Measurements from ENCODE around the gene CNKSR2. TPM values are rescaled to one million over a fixed set of nuclear protein-coding genes. Genes with fewer than 3 reads are reported as not detected.

The CNKSR2 gene
- total RNA-seq (2014; rRNA removed; shearing (Covaris generic)) (40.9 and 49.5 TPM in 2 replicates), polyA plus RNA-seq (2016; fragmentation: Nextera tagmentation; extraction: Ambion mirVana) (10.9 and 13.9 TPM in 2 replicates)
- long read RNA-seq, partial matches to known transcripts: 4 of 5 reads
- long read RNA-seq, other reads (novel, unspliced or antisense): 0 of 5 reads

GRCh38 chrX:21374163-21374993, at the start of gene CNKSR2:
Gene CNKSR2 (plus strand): TSS chrX:21374418. CDS start chrX:21374898, 480 bp downstream.
- DNase-seq (ENCODE audit: low spot score): peak; percentile 74
- Mint-ChIP-seq H3K4me1 (peaks cover 19% of the 10 kb centered on the region; the same call in 2 of the 3 replicates), H3K4me3 (peak within 1 kb of the TSS; percentile 88), H3K36me3 (ENCODE audit: low read depth) (no peaks in the 10 kb centered on the region), H3K9me3 (no peaks in the 10 kb centered on the region), H3K27me3 (ENCODE audit: insufficient read depth, low read depth, poor library complexity) (peaks cover 6% of the 10 kb centered on the region), H3K27ac (no peak within 1 kb of the TSS)
- ATAC-seq: peak; percentile 79
- Histone ChIP-seq H3K27me3 (ENCODE audit: insufficient read depth) (peaks cover 10% of the 10 kb centered on the region), H3K4me2 (peak within 1 kb of the TSS; percentile 76), H3K9me2 (ENCODE audit: insufficient read depth) (no peaks in the 10 kb centered on the region), H3K79me2 (replicated peaks; ENCODE audit: insufficient read depth) (peaks cover 41% of the 10 kb centered on the region), H3K36me3 (ENCODE audit: insufficient read depth) (no peaks in the 10 kb centered on the region), H3F3A (replicated peaks; ENCODE audit: low read depth) (no peaks in the 10 kb centered on the region), H3K27ac (ENCODE audit: low read depth) (no peak within 1 kb of the TSS), H3K4me3 (peak within 1 kb of the TSS; percentile 67), H4K20me1 (replicated peaks; ENCODE audit: insufficient read depth) (no peaks in the 10 kb centered on the region), H3K4me1 (ENCODE audit: insufficient read depth) (peaks cover 14% of the 10 kb centered on the region), H2AFZ (no peak within 1 kb of the TSS)
- TF ChIP-seq CREB1 (CRISPR knock-in tag; IDR thresholded peaks at IDR 0.05; ENCODE audit: low read depth) (no peak), NANOG (IDR thresholded peaks at IDR 0.05; ENCODE audit: borderline replicate concordance) (no peak), ZNF114 (CRISPR knock-in tag; IDR thresholded peaks at IDR 0.05) (no peak), JUNB (IDR thresholded peaks at IDR 0.05; ENCODE audit: unreplicated experiment) (no peak), ZNF331 (CRISPR knock-in tag; IDR thresholded peaks at IDR 0.05; ENCODE audit: low read depth) (no peak)

- no peak for TF ChIP-seq ZNF331 (CRISPR knock-in tag; IDR thresholded peaks at IDR 0.05; ENCODE audit: low read depth)
- TF ChIP-seq NANOG (IDR thresholded peaks at IDR 0.05; ENCODE audit: borderline replicate concordance): no peak
- no peak for TF ChIP-seq STAT1 (IDR thresholded peaks at IDR 0.05; ENCODE audit: unreplicated experiment)
- TF ChIP-seq REST (IDR thresholded peaks at IDR 0.05; ENCODE audit: unreplicated experiment): no peak
- TF ChIP-seq CREB1 (CRISPR knock-in tag; IDR thresholded peaks at IDR 0.05; ENCODE audit: low read depth): no peak
Observed at GRCh38 chrX:21354725-21355124, 19.5 kb upstream of the CNKSR2 start.

More at GRCh38 chrX:21354725-21355124, 19.5 kb upstream of the CNKSR2 start:
- H3K79me2 ChIP-seq (replicated peaks; ENCODE audit: insufficient read depth): no peaks in the 10 kb centered on the region
- H3K36me3 Mint-ChIP-seq (ENCODE audit: low read depth): peaks cover 12% of the 10 kb centered on the region; the same call in 2 of the 3 replicates
- H3K4me3 Mint-ChIP-seq: no peak overlapping the region
- H4K20me1 ChIP-seq (replicated peaks; ENCODE audit: insufficient read depth): no peaks in the 10 kb centered on the region
- H3K36me3 ChIP-seq (ENCODE audit: insufficient read depth): no peaks in the 10 kb centered on the region
- H3K27ac ChIP-seq (ENCODE audit: low read depth): no peak overlapping the region
- no peak for DNase-seq (ENCODE audit: low spot score)
- H3K4me2 ChIP-seq: no peak overlapping the region
- H3F3A ChIP-seq (replicated peaks; ENCODE audit: low read depth): no peaks in the 10 kb centered on the region
- H3K4me1 ChIP-seq (ENCODE audit: insufficient read depth): no peaks in the 10 kb centered on the region
- H3K4me1 Mint-ChIP-seq: no peaks in the 10 kb centered on the region
- peaks cover 14% of the 10 kb centered on the region for H3K9me3 Mint-ChIP-seq
- no peak overlapping the region for H3K4me3 ChIP-seq
- no peaks in the 10 kb centered on the region for H3K27me3 ChIP-seq (ENCODE audit: insufficient read depth)
- H2AFZ ChIP-seq: no peak overlapping the region
- no peaks in the 10 kb centered on the region for H3K9me2 ChIP-seq (ENCODE audit: insufficient read depth)
- ATAC-seq: no peak
- H3K27me3 Mint-ChIP-seq (ENCODE audit: insufficient read depth, low read depth, poor library complexity): peaks cover 2% of the 10 kb centered on the region
- no peak overlapping the region for H3K27ac Mint-ChIP-seq
